GM18517 (cell line): ENCODE data around the gene ERC2.
"Not testable (repeated sequence)": the region's sequence is repeated elsewhere in the genome, so short reads cannot be mapped to it uniquely, and the experiment has no call there.

Experiments
- ATAC-seq: cut with Tn5 transposase; IDR thresholded peaks from one replicate; pipeline ENCODE4 v1.9.1; 2021; ENCODE audit warnings: mild to moderate bottlenecking, moderate library complexity; ENCODE audit not compliant: unreplicated experiment

ERC2 gene

GRCh38 chr3:55523471-55523870 is 944.8 kb downstream of the ERC2 start:
- no peak for ATAC-seq

- no peak for ATAC-seq
Observed at GRCh38 chr3:55521738-55522421, 946.4 kb downstream of the ERC2 start.

DNA sequence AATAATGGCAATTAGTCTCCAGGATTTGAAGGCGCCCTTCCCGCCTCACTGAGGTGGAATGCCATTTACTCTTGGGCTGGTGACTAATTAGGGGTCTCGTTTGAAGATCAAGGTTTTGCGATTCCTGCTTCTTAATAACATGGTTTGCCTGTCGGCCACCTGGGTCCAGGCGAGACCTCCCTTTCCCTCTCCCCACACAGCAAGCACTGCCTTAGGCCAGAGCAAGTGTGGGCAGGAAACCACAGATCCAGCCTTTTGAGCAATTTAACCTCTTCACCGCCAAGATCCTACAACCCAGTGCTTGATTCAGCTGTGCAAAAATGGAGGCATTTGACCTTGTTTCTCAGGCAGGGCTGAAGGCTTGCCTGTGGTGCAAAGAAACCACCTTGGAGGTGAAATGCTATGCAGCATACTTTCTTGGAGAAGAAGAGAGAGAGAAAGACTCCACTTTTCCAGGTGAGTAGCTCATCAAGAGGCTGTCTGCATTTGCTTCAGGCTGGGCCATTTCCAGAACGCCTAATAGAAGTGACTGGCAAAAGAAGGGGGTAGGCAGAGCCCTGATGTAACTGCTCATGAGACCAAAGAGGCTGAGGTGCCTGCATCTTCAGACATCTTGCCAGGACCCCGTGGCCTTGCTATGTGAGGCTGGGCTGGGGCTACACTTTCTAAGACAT is 947.1 kb downstream of the ERC2 start:
- ATAC-seq: no peak

- ATAC-seq: no peak
Observed at GRCh38 chr3:55519019-55519418, 949.2 kb downstream of the ERC2 start.

- no peak for ATAC-seq
Observed at GRCh38 chr3:55518451-55518850, 949.8 kb downstream of the ERC2 start.

GRCh38 chr3:55516392-55517030 is 951.8 kb downstream of the ERC2 start:
- ATAC-seq: no peak

DNA sequence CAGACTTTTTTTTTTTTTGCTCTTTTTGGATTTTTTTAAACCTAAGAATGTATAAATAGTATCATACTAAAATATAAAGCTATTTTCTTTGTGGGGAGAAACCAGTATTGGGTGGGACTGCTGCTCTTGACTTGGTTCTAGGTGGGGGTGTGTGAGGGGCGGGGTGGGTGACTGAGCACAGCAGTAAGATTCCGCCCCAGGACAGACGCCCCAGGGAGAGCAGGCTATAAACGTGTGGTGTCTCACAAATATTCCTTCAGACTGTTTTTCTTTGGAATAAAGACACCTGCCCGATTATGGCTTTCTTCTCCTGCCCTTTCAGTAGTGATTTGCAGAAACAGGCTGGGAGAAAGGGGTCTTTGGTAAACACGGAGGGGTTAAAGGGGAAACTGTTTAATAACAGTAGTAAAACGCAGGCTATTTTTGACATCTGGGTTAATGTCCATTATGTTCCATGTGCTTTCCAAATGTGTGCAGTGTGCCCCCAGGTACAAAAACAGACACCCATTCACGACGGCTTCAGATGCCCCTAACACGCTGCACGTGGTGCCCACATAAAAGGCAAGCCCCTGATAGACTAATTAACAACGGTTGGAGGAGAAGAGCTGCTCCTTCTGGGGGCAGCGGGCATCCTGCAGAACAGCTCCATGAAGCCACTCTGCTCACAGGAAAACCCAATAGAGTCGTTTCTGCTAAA is 952.6 kb downstream of the ERC2 start:
- ATAC-seq: no peak

GRCh38 chr3:55514962-55515361 is 953.3 kb downstream of the ERC2 start:
- ATAC-seq: no peak

DNA sequence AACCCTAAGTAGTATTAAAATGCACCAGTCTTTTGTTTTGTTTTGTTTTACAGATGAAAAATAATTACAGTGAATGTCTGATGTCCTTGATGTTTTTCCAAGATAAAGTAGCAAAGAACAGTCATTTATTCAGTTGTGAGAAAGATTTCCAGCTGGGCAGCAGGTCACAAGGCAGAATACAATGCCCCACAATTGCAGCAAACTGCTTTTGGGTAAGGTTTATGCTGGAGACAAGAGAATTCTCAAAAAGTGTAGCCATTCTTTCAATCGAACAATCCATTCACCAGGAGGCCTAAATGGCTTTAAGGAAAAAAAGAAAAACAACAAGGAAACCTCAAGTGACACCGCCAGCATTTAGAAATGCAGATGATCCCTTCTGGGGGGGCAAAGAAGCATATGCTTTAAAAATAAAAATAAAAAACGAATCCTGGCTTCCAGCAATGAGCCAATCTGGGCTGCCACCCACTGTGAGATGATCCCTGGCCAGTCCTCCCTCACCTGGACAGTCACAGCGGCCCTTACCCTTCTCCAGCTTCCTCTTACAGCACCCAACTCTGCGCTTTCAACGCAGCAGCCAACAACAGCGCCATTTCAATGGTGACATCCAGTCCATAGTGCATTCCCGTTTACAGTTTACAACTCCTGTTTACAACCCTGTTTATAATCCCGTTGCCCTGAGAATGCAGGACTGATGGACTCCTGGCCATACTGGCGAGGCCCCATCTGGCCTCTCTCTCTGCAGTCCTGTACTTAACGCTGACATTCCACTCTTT is 955.5 kb downstream of the ERC2 start:
- ATAC-seq: no peak

GRCh38 chr3:55511895-55512570 is 956.2 kb downstream of the ERC2 start:
- no peak for ATAC-seq

DNA sequence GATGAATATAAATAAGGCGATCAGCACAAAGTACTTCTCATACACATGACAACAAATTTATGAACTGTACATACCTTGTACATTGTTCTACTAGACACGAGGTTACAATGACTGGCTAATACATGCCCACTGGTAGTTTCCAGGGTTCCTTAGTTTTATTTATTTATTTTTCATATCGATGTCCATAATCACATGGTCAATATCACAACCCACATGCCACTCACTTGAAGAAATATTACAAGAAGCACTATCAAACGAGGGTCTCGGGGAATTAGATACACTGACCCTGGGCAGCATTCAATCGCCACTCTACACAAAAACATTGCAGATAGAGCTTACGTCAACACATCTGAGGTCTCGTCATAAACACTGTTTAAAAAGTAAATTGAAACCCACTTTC is 959.9 kb downstream of the ERC2 start:
- no peak for ATAC-seq

DNA sequence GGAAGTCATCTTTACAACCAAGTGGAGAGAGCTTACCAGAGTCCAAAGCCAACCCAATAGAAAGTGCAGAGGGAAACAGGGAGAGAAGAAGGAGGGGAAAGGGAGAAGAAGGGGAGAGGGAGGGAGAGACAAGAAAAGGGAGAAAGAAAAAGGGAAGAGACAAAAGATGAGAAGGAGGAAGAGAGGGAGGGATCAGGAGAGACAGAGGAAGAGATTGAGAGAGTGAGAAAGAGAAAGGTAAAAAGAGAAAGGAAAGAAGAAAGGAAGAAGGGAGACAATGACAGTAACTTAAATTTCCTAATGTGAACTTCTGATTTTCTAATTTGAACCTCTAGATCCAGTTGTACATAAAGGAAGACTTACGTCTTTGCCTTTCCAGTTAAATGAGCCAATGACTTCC is 960.5 kb downstream of the ERC2 start:
- ATAC-seq: no peak

DNA sequence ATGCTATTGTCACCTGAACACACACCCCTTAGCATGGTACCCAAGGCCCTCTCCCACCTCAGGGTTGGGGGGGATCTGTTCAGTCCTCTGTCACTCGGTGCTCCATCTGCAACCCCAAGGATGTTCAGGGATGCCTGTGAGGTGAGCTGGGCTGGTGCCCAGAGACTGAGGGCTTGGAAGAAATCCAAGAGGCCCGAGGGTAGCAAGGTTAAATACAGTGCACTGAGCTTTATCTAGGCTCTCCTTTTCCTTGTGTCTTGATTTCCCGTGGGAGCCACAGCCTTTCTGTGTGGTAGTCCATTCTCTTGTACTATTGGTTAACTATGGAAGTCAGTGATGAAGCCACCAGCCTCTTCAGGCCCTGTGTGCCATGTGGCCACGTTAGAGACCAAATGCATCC is 962.5 kb downstream of the ERC2 start:
- ATAC-seq: no peak

DNA sequence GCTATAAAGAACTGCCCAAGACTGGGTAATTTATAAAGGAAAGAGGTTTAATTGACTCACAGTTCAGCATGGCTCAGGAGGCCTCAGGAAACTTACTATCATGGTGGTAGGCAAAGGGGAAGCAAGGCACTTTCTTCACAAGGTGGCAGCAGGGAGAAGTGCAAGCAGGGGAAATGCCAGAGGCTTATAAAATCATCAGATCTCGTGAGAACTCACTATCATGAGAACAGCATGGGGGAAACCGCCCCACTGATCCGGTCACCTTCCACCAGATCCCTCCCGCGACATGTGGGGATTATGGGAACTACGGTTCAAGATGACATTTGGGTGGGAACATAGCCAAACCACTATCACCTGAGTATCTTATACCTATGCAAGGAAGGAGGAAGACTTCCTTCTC is 963.2 kb downstream of the ERC2 start:
- not testable (repeated sequence) for ATAC-seq

DNA sequence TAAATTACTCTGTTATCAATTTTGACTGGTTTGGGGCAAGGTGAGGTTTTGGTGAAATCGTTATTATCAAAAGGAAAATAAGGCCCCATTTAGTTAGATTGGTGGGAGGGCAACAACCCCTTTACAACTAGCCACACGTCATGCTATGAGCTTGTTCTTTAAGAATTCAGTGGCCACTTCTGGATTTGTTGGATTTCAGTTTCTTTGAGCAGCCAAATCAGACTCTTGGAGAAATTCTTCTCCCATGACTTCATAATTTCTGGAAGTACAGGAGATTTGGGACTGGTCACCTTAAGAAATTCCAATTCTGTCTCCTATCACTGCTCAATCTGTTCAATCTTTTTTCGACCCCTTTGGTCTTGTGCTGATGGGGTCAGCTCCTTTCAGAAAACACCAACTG is 966.4 kb downstream of the ERC2 start:
- no peak for ATAC-seq

DNA sequence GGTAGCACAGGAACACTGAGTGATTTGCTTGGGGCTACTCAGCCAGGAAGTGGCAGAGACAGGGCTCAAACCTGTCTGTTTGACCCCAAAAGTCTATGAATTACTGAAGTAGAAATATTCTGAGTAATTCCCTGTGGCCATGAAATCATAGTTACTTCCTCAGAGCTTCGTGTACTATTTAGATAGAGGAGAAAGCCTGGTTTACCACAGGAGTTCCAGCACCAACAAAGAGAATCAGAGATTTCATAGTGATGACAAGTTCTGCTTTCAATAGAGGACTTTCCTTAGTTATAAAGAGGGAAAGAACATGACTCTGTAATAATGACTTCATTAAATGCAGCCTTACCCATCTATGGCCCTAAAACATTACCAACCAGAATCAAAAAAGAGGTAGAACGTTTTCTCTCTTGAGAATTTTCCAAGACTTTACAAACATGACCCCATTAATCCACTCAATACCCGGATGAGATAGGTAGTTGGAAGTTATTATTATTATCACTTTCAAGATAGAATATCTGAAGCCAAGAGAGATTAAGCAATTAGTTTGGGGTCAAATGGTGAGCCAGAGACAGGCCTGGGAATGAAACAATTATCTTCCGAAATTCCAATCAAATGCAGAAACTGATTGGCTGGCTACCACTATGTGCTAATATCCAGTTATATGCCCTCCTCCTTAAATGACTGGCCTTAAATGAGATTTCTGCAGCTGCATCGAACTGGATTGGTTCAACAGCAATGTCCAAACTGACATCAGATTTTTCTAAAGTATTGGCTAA is 967.5 kb downstream of the ERC2 start:
- no peak for ATAC-seq

DNA sequence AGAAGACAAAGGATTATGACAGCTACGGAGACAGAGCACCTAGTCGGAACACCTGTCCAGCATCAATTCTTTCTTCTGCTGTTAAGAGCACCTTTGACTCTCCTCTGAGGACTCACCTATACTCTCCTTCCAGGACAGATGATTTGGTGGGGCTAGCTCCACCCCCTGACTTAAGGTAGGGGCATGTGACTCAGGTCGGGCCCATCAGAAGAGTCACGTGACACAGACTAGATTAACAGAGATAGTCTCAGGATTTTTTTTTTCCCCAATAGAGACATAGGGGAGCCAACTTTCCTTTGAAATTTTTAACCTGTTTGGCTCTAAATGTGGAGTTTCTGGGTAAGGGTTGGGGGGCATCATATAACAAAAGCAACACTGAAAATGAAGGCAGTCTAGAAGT is 969.7 kb downstream of the ERC2 start:
- ATAC-seq: no peak

DNA sequence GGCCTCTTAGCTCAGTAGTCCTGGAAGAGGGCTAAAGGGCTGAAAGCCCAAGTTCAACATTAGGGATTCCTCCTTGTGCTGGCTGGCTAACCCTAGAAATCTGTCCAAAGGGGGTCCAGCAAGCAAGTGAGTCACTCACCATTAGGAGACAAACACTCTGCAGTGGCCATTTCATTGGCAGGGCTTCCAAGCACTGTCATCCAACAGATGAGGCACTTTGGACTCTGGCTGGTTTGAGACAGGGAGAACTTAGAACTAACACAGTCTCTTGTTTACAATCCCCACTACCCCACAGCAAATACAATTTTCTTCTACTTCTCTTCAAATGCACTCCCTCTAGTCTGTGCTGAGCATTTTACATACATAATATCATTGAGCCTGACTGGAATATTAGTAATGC is 971.0 kb downstream of the ERC2 start:
- ATAC-seq: no peak

GRCh38 chr3:55494976-55495375 is 973.3 kb downstream of the ERC2 start:
- no peak for ATAC-seq

- ATAC-seq: no peak
Observed at GRCh38 chr3:55492976-55493375, 975.3 kb downstream of the ERC2 start.
